ENCODE measurements around the gene MAGEA9.
"Not testable (repeated sequence)": the region's sequence is repeated elsewhere in the genome, so short reads cannot be mapped to it uniquely, and the experiment has no call there.

Gene MAGEA9, protein sequence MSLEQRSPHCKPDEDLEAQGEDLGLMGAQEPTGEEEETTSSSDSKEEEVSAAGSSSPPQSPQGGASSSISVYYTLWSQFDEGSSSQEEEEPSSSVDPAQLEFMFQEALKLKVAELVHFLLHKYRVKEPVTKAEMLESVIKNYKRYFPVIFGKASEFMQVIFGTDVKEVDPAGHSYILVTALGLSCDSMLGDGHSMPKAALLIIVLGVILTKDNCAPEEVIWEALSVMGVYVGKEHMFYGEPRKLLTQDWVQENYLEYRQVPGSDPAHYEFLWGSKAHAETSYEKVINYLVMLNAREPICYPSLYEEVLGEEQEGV

GRCh38 chrX:149781727-149782126, at the start of gene MAGEA9:
TSS of gene MAGEA9 (plus strand) at chrX:149781930. CDS start at chrX:149786211, 4,281 bp downstream.
- DNase-seq (ENCODE audit: low read depth) = not testable (repeated sequence)

DNA sequence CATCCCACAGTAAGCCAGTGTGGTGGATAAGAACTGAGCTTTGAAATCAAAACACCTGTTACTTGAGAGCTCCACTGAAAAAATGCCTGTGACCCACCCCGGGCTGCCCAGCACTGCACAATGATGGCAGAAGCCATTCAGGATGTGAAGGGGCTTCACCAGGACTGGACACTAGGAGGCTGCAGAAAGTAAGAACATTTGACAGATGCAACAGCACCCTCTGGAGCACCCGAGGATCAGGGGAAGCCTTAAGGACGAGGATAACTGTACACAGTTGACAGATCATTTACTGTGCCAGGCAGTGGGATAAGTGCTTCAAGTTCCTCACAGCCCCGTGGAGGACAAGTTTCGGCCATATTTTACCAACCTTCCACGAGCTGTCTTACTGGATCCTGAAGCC, 39.5 kb upstream of the MAGEA9 start:
- not testable (repeated sequence) for DNase-seq (ENCODE audit: low read depth)

- DNase-seq (ENCODE audit: low read depth) = not testable (repeated sequence)
Observed at GRCh38 chrX:149746390-149747007, 35.2 kb upstream of the MAGEA9 start.

- no peak for DNase-seq (ENCODE audit: low read depth)
Observed at GRCh38 chrX:149757206-149758067, 24.3 kb upstream of the MAGEA9 start.

- DNase-seq (ENCODE audit: low read depth) = no peak
Observed at GRCh38 chrX:149758068-149758714, 23.5 kb upstream of the MAGEA9 start.

GRCh38 chrX:149758715-149759078, 23.0 kb upstream of the MAGEA9 start:
- not testable (repeated sequence) for DNase-seq (ENCODE audit: low read depth)

DNA sequence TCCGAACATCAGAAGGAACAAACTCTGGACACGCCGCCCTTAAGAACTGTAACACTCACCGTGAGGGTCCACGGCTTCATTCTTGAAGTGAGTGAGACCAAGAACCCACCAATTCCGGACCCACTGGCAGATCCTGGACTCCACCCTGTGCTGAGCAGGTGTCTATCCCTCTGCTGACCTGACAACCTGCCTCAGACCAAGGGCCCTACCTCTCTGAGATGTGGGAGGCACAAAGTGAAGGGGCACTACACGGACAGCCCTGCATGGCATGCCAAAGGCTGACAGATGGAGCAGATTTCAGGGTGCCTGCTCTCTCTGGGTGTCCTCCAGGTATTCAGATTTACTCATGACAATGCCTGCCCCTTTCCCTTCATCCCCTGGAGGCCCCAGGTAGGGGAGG, 21.9 kb upstream of the MAGEA9 start:
- no peak for DNase-seq (ENCODE audit: low read depth)

DNA sequence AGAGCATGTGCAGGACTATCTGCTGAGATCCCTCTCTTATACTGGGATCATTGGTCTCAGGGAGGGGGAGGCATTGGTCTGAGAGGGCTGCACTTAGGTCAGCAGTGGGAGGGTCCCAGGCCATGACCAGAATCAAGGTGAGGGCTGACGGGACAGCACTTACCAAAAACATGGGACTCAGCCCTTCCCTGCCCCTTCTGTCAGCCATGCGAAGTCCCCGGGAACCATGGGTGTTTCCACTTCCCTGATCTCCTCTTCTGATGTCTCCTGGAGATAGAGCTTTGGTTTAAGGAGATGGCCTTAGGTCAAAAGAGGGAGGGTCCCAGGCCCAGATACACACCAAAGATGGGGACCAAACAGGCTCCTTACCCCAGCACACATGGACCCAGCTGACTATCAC, 20.8 kb upstream of the MAGEA9 start:
- no peak for DNase-seq (ENCODE audit: low read depth)

- DNase-seq (ENCODE audit: low read depth) = not testable (repeated sequence)
Observed at GRCh38 chrX:149761858-149762674, 19.7 kb upstream of the MAGEA9 start.

DNA sequence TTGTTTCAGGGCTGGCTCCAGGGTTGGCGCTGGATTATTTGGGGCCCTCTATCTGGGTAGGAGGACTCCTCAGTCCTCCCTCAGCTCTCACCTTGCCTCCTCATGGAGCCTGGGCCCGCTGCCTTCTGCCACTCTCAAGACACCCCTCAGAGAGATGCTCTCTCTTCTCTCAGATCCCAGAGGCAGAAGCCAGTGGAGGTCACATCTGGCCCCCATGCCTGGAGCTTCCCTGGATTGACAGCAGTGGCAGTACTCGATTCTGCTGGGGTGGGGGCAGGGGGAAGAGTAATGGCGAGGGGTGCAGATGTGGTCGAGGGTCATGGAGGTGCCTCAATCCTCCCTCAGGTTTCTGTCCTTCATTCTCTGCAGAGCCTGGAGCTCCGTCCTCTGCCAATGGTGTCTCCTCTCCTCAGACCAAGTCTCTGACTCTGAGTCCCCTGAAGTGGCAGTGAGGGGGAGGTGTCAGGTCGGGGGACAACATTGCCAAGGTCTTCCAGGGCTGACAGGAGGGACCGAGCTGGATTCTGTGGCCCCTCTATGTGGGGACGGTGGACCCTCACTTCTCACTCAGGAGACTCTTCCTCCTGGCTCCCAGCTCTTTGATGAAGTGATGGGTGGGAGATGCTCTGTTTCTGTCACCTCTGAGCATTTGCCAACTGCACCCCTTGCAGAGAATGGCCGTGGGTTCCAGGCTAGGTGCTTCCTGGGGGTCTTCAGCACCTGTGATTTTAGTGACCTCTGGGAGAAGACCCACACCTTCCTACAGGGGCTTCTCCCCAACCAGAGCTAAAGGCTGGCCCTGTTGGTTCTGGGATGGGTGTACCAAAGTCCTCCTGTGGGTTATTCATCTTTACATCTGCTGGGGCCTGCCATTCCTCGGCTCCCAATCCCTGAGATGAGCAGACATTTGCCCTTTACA, 18.8 kb upstream of the MAGEA9 start:
- DNase-seq (ENCODE audit: low read depth) = no peak

DNA sequence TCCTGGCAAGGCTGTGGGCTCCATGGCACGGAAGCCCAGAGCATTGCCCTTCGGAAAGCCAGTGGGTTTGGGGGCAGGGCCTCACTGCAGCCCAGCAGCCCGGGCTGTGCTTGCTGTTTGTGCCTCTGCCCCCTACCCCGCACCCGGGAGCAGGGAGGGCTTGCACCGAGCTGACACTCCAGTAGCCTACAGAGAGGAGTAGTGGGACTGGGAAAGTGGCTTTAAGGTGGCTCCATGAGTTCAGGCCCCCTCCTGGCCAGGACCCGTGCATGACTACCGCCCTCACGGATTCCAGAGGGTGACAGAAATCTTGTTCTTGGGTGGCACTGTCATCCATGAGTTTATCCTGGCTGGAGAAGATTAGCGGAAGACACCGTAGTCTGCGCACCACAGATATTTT, 11.4 kb upstream of the MAGEA9 start:
- DNase-seq (ENCODE audit: low read depth) = not testable (repeated sequence)

GRCh38 chrX:149773026-149773425, 8.7 kb upstream of the MAGEA9 start:
- not testable (repeated sequence) for DNase-seq (ENCODE audit: low read depth)

GRCh38 chrX:149773768-149774167, 8.0 kb upstream of the MAGEA9 start, which contains the start of gene HSFX1:
TSS of gene HSFX1 (plus strand) at chrX:149774068. CDS start at chrX:149774682, 614 bp downstream.
- DNase-seq (ENCODE audit: low read depth) = not testable (repeated sequence)

GRCh38 chrX:149777999-149778398, 3.7 kb upstream of the MAGEA9 start:
- DNase-seq (ENCODE audit: low read depth) = not testable (repeated sequence)

- DNase-seq (ENCODE audit: low read depth) = not testable (repeated sequence)
Observed at GRCh38 chrX:149795531-149795930, 13.8 kb downstream of the MAGEA9 start.

DNA sequence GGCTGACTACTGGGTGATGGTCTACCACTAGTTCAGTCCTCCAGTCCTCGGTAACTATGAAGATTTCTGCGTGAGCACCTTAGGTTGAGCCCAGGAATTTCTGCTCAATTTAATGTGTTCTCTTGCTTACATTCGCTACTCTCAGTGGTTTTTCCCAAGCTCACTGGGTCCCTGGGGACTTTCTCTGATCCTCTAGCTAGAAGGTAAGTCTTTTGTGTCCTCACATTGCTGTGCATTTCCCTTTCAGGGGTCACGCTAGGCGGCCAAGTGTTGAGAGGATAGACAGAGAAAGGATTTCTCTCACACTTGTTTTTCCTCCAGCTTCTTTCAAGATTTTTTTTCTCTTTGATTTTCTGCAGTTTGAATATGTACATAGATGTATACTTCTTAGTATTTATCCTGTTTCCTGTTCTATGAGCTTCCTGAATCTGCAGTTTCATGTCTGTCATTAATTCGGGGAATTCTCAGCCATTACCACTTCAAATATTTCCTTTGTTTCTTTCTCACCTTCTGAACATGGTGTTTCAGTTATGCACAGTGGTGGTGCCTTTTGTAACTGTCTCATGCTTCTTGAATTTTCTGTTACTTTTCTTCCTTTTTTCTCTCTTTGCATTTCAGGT, 17.5 kb downstream of the MAGEA9 start:
- DNase-seq (ENCODE audit: low read depth) = no peak

DNA sequence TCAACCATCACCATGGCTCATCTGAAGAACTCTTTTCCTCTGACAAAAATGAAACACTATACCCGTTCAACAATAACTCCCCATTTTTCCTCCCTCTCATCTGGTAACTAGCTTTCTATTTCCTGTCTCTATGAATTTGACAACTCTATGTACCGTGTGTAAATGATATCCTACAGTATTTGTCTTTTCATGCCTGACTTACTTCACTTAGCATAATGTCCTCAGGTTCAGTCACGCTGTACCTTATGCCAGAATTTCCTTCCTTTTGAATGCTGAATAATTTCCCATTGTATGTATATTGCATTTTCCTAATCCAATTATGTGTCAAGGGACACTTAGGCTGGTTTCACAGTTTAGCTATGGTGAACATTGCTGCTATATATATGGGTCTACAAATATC, 18.2 kb downstream of the MAGEA9 start:
- no peak for DNase-seq (ENCODE audit: low read depth)

DNA sequence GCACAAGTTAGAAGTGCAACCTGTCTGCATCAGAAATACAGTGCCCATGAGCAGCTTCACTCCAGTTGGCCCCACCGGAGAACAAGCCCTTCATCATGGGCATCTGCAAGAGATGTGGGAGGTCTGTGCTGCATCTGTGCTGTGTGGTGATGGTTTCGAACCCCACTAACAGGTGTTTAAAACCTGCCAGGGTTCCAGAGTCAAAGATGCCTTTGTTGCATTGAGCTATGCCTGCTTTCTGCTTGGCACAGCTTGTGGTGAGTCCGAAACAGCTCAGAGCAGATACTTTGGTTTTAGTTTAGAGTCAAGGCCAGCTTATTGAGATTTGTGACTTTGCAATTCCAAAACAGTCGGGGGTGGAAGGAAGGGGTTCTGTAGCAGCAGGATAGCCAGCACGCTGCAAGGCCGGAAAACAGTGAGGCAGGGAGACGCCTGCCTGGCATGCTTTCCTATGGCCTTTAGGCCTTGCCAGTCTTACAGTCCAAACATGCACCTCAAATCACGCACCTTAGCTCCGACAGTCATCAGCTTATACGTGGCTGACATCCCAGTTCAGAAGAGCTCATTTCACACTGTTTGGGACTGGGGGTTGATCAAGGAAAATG, 21.8 kb downstream of the MAGEA9 start:
- no peak for DNase-seq (ENCODE audit: low read depth)

GRCh38 chrX:149804102-149804501, 22.4 kb downstream of the MAGEA9 start:
- no peak for DNase-seq (ENCODE audit: low read depth)
